HG02870 (cell line): ENCODE measurements around the gene GREB1L.
"Not testable (repeated sequence)": the region's sequence is repeated elsewhere in the genome, so short reads cannot be mapped to it uniquely, and the experiment has no call there.

Experiments used
- ATAC-seq: cut with Tn5 transposase; IDR thresholded peaks from one replicate; pipeline ENCODE4 v1.9.1; 2021; ENCODE audit warnings: mild to moderate bottlenecking, moderate library complexity; ENCODE audit not compliant: unreplicated experiment

GREB1L gene

DNA sequence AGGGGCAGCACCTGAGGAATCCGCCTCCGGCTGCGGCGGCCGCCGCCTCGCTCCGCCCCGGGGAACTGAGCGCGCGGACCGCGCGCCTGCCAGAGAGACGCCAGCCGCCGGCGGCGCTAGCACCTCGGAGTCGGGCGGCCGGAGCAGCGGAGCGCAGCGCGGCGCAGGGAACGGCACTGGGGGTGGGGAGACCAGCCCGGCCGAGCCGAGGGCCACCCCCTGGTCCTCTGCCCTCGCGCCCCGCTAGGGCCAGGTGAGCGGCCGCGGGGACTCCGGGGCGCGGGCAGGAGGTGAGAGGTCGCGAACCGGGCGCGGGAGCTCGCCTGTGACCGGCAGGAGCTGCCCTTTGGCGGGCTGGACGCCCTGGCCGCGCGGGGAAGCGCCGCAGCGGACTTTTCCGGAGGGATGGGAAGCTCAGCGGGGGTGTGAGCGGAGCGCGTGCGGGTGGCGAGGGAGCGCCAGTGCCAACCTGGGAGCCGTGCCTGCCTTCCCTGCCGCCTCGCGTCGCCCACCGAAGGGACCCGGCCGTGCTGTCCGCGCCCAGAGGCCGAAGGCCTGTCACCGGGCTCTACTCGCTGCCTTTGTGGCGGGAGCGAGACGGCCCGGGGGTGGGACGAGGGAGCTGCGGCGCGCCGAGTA is at the start of gene GREB1L:
Gene GREB1L (plus strand): TSS at position 92 of the 639 bp plus-strand sequence. CDS start 141,287 bp downstream, outside the sequence.
- ATAC-seq, result no peak

DNA sequence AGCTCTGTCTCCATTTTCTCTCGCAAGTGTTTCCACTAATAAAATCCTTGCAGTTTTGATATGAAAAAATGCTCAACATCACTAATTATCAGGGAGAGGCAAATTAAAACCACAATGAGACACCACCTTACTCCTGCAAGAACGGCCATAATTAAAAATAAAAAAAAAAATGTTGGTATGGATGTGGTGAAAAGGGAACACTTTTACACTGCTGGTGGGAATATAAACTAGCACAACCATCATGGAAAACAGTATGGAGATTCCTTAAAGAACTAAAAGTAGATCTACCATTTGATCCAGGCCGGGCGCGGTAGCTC is 49.8 kb upstream of the GREB1L start:
- no peak for ATAC-seq

DNA sequence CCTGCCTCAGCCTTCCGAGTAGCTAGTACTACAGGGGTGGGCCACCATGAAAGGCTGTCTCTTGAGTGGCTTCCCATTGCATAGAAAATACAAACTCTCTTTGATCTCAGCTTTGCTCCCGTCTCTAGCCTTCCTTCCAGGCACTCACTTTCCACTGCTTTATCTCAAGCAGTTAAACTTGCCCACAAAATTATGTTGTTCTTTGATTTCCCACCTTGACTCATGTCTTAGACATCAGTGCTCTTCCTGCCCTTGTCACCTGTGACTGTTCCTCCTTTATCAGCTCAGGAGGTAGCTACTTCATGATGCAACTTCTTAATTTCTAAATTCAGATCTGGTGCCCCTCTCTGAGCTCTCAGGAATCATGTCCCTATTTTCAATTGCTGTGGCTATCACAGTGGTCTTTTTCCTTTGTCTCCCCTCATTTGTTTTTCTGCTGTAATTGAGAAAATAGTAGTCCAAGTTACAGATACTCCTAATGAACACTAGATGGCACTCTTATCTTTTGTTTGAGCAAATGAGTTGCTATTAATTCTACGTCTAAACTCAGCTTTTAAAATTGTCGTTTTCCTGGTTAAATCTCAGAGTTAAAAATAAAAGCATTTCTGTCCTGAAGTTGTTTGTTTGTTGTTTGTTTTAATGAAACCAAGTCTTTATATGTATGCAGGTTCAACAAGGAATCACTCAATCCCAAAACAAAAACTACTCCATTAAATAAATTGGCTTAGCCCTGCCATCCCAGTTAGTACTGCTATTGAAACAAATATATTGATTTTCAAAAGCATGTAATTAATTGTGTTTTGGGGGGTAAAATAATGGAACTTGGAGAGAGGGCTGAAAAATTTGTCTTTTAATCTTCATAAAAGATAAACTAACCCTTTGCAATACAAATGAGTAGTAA is 46.9 kb upstream of the GREB1L start:
- ATAC-seq, result no peak

DNA sequence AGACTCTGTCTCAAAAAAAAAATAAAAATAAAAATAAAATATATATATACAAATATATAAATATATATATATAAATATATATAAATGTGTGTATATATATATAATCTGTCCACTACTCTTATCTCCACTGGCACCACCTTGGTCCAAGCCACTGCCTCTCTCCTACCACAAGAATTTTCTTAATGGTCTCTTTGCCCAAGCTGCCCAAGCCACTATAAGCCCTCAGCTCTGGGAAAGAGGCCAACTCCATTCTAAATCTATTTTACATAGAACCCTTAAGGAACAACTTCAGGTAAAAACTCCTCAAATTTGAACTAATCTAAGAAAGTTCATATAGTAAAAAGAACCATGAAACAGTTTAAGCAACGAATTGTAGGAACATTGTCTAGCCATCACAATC is 45.6 kb upstream of the GREB1L start:
- ATAC-seq, result no peak

DNA sequence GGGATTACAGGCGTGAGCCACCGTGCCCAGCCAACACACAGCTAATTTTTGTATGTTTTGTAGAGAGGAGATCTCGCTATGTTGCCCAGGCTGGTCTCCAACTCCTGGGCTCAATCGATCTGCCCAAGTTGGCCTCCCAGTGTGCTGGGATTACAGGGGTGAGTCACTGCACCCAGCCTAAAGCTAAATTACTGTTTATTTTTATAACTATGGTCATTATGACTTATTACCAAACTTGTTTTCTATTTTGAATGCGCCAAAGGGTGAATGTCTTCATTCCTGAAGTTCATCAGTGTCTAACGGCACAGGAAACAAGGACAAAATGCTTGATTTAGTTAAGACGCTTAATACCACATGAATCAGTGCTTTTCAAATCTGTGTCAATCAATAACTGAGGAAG is 38.9 kb upstream of the GREB1L start:
- ATAC-seq, result no peak

DNA sequence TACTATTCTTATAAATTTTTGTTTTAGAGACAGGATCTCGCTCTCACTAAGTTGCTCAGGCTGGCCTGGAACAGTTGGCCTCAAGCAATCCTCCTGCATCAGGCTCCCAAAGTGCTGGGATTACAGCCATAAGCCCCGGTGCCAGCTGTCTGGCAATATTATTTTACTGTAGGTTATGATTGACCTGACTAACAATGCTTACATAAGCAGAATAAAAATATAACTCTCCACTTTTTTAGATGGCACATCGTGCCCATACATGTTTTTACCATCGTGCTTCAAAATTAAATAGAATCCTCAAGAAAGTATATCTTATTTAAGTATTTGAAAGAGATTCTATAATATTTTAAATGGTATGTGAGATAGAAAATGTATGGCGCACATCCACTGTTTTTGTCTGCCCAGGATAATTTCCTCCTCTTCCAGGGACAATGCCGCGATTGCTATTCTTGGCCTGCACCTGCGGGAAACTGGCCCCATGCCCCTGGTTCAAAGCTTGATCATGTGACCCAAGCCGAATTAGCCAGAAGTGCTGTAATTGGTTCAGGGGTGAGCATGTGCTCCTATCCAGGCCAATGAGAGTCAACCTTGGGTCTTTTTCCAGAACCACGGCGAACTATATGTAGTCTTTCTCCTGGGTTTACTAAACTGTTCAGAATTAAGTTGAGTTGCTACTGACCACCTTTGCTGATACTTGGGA is 38.3 kb upstream of the GREB1L start:
- ATAC-seq, result no peak

DNA sequence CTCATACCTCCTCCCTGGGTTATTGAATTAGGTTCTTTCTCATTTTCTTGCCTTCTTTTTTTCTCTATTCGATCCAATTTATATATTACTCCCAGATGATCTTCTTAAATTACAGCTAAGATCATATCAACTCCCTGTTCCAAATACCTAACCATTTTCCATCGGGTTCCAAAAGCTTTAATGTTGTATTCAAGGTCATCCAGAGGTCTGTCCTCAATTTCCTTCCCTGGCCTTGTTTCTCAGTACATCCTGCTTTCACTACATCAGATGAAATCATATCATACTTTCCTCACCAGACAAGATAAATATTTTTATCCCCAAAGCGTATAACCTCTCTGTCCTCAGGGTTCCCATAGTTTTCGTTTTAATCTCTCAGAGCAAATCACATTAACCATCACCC is 36.3 kb upstream of the GREB1L start:
- no peak for ATAC-seq

DNA sequence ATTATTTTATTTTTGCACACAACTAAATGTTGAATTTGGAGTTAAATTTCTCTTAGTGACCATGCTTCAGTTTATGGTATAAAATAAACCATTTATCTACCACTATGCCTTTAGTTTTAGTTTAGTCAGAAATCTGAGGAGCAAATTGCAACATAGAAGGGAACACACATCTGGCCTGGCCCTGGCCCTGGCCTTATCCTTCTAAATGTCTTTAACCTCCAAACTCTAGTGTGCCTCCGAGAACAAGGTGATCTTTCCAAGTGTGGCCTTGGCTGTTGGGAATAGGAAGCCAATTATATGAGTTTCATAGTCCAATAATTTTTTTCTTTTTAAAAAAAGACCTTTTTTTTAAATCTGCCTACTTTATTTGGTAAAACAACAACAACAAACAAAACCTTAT is 31.8 kb upstream of the GREB1L start:
- no peak for ATAC-seq

DNA sequence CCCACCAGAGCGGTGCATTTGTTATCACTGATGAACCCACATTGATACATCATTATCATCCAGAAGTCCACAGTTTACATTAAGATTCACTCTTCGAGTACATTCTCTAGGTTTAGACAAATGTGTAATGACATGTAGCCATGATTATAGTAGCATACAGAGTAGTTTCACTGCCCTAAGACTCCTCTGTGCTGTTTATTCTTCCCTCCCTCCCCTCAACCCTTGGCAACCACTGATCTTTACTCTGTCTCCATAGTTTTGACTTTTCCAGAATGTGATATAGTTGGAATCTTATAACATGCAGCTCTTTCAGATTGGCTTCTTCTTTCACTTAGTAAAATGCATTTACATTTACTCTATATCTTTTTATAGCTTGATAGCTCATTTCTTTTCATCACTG is 31.2 kb upstream of the GREB1L start:
- no peak for ATAC-seq

DNA sequence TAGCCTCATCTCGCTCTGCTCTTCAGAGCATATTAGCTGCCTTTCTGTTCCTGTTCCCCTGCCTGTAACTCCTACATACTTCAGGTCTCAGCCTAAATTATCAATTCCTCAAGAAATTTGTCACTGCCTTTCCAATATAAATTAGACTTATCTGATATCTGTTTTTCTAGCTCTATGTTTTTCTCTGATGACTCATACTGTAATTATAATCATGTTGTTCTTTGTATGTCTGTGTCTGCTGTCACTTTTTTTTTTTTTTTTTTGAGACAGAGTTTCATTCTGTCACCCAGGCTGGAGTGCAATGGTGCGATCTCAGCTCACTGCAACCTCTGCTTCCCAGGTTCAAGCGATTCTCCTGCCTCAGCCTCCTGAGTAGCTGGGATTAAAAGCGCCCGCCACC is 27.6 kb upstream of the GREB1L start:
- ATAC-seq, result not testable (repeated sequence)

DNA sequence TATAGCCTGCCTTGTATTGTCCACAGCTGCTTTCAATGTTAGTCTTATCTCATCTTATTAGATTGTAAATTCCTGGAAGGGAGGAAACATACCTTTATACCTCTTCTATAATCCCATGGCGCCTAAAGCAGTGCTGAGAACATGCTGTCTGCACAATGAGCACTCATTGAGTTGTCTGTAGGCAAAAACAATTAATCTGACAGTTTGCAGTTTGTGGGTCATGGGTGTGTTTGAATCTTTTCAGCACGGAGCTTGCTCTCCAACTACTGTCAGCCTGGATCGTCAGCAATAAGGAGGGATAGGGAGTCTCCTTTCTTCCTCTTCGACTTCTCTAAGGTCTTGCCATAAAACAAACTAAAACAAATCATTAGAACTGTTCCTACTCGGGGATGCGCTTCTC is 26.5 kb upstream of the GREB1L start:
- no peak for ATAC-seq

DNA sequence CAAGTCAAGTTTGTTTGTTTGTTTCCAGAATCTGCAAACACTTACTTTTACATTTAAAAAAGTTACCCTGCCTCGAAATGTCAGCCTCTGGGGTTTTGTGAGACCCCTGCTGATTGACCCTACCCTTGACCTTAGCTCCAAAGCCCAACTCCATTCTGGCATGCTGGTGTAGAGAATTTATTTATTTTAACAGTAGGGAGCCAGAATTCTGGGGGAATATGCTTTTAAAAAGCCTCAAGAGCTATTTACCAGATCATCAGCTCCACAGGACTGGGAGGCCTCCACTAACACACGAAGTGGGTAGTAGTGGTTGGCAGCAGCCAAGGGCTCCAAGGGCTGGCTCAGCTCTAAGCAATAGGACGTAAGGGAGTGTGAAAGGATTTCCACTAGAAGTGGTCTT is 23.2 kb upstream of the GREB1L start:
- ATAC-seq, result no peak

DNA sequence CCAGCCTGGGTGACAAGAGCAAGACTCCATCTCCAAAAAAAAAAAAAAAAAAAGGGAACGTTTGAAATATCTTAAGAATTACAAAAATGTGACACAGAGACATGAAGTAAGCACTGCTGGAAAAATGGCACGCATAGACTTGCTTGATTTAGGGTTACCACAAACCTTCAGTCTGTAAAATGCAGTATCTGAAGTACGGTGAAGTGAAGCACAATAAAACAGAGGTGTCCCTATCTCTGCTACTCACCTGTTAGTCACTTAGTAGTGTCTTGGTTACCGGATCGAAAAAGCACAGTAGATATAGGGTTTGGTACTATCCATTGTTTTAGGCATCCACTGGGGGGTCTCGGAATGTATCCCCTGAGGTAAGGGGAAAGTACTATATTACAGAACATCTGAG is 11.6 kb upstream of the GREB1L start:
- no peak for ATAC-seq

DNA sequence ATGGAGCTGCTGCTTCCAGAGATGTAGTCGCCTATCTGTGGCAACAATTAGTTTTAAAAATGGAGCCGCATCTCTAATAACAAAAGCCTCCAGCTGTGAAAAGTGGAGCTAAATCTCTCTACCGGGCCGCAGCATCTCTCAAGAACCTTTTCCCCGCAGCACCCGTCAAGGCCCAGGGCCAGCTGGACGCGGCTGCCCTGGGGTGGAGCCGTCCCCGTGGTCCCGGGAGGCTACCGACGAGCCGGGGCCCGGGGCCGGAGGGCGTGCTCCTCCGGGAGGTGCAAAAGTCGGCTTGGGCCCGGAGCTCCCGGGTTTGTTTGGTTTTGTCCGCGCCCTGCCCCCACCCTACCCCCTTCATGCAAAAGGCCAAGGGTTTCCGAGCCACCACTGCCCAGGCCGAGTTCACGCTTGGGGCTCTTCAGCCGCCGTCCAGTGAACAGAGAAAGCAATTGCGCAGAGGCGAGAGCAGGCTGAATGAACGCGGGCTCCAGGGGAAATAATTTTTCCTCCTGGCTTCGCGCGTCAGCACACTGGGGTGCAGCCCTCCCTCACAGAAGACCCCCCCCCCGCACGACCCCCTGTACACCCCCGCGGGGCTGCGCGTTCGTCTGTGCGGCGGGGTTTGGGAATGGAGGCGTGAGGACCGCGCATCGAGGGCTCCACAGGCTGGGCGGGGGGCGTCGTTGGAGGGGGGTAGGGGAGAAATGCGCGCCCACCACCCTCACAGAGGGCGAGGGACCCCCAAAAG is 557 bp upstream of the GREB1L start:
- no peak for ATAC-seq

DNA sequence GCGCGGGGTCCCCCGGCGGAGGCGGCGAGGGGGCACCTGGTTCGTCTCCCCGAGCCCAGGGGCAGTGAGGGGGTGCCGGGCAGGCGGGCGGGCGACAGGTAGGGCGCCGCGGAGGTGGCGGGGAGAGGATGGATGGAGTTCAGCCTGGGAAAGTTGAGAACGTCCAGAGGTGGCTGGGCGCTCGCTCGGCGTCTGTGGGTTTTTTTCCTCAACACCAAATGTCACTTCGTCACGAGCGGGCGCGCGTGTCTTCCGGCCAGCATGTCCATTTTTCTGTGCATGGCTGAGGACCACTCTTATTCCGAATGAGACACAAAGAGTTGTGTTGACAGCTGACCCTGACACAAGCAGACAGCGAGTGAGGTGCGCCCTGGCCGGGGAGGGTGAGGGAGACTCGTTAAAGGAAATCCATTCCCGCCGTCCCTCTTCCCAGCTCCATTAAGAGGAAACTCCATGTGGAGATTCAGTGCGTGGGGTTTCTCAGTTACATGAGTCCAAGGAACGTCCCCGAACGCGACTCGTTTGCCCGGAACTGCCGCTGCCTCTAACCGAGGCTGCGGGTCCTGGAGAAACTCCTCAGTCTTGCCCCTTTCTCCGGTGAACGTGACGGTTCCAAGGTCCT is 859 bp downstream of the GREB1L start:
- ATAC-seq, result no peak

DNA sequence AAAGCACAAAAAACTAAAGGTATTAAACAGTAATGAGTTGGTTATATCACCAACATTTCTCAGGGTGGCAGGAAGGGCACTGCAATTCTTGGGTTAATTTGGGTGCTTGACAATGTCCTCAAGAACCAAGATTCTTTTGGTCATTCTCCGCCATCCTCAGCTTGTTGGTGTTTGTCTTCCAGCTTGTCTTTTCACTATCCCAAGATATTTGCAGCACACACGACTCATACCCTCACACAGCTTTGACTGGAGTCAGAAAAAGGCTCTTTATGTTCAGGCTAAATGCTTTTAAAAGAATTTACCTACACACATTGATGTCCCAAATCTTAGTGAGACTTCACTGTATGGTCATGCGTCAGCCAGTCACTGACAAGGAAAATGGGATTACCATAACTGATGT is 12.5 kb downstream of the GREB1L start:
- no peak for ATAC-seq

DNA sequence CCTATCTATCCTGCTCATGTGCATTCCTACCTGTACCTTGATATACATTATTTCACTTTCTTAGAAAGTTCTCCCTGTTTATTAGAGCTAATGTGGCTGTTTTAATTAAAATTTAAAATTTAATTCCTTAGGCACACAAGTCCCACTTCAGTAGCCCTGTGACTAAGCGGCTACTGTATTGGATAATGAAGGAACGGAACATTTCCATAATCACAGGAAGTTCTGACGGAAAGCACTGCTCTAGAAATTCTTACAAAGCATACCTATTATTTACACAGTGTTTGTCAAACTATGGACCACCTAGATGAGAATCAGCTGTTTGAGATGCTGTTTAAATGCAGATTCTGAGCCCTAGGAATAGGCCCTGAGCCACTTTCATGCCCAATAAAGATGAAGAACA is 13.2 kb downstream of the GREB1L start:
- no peak for ATAC-seq

DNA sequence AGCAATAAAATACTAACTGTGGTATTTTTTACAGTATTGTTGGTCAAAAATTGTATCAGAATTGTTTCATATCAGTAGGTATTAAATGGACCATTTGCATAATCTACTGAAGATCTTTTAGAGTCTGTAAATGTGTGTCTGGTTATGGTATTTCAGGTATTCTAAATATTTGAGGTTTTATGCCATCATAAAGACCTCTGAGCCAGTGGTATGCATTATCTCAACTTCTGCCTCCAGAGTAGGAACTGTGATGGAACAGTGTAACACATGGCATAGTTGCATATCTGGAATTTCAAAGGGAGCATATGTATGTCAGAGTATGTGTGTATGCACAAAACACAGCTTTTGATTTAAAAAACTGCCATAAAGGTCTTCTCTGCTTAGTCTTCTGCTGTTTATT is 15.4 kb downstream of the GREB1L start:
- ATAC-seq, result no peak

DNA sequence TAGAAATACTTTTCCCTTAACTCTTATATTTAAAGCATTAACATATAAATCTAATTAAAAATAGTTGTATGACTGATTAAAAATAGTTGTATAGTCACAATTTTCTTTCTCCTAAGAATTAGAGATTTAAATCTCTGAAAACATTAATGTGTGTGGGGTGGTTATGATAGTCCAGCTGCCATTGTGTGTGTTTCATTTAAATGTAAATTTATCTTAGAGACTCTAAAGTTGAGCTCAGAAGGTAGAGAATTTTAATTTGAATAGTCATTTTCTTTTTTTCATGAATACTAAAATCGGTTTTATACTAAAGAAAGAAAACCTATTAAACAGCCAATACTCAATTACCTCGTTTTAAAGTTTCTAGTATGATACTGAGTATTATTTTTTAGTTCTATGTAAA is 18.6 kb downstream of the GREB1L start:
- ATAC-seq, result no peak

DNA sequence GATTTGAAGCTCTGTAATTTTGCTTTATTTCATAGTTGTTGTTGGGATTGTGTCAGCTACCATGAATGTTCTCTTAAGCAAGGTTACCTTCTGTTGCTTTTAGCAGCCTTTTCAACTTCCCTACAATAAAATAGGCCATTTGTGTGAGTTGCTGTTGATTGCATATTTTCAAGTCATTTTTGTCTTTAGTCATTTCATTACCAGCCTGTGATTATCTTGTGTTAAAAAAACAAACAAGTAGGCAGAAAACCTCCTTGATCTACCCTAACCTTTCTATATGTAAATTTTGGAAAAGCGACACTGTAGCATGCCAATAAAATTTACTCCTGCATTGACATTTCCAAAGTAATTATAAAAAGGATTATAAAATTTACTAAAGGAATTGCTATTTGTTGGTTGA is 19.3 kb downstream of the GREB1L start:
- ATAC-seq, result no peak

DNA sequence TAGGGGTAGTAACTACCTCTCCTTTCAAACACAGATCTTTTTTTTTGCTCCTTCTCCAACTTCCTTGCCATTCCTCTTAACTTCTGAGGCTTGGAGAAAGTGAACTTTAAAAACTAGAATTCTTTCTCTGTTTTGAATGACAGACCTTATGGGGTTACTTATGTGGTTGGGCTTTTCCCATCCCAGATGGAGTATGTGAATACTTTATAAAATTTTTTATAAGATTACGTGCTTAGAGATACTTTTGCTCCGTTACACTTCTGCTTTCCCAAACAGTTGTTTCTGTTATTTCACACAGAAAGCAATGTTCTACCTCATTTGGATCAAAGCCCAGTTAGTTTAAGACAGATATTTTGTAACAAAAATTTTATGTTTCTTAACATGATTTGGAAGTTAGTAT is 20.2 kb downstream of the GREB1L start:
- no peak for ATAC-seq
